GM12891 (cell line): ENCODE results near the gene MACROH2A1.
A peak's percentile ranks its signal among the peaks of the same experiment; 100 is the strongest.

Experiments
- DNase-seq: peaks from one replicate; pipeline ENCODE4 v3.0.0; 2011; ENCODE audit warnings: low spot score; ENCODE audit not compliant: insufficient read length
- FAIRE-seq: peaks from 2 replicates; lab custom pipeline; 2011; peaks lifted over from hg19 to GRCh38; lab: Jason Lieb, UNC
- PAX5 ChIP-seq: IDR thresholded peaks from 2 replicates; pipeline ENCODE4 v1.6.1; 2011; ENCODE audit warnings: low read length, moderate library complexity, mild to moderate bottlenecking; ENCODE audit not compliant: insufficient read depth, severe bottlenecking
- POLR2A ChIP-seq: IDR thresholded peaks from 2 replicates; pipeline ENCODE4 v1.6.1; 2011; ENCODE audit warnings: low read depth, low read length, control low read depth
- POLR2AphosphoS5 ChIP-seq: IDR thresholded peaks from 2 replicates; pipeline ENCODE4 v1.6.1; 2011; ENCODE audit warnings: low read depth, low read length, control low read depth
- POU2F2 ChIP-seq: IDR thresholded peaks from 2 replicates; pipeline ENCODE4 v1.6.1; 2011; ENCODE audit warnings: low read depth, mild to moderate bottlenecking, control low read depth, low read length, moderate library complexity
- SPI1 ChIP-seq: IDR thresholded peaks from 2 replicates; pipeline ENCODE4 v1.6.1; 2011; ENCODE audit warnings: low read depth, low read length, control low read depth
- TAF1 ChIP-seq: IDR thresholded peaks from 2 replicates; pipeline ENCODE4 v1.6.1; 2011; ENCODE audit warnings: low read depth, low read length, control low read depth

The MACROH2A1 gene

DNA sequence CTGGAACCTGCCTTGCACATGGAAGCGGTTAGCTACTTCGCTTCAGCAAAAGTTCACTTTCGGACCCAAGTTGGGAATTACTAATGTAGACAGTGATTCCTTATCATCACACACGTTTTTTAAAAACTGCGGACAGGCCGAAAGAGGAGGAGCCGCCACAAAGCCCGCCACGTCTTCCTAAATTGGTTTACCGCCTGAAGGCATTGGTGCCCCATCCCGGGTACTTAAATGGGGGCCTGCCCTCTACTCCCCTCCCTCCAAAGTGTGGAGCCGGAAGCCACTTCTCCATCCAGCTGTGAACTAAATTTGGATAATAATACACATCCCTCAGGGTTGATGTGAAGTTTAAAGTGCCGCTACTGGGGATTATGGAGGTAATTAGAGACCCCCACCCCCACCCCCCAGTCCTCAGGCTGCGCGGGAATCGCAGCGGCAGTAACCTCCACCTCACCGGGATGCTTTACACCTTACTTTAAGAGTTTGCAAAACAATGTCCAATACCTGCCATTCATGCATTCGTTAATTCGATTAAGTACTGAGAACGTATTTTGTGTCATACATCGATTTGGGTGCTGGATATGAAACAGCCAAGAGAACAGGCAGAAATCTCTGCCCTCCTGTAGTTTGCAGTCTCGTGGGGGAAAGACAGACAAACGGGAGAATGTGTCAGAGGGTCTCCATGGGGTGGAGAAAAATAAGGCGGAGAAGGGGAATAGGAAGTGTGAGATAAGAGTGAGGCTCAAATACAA lies 937 bp upstream of the MACROH2A1 start:
- no peak for FAIRE-seq
- TF ChIP-seq TAF1 (no peak), POU2F2 (no peak), PAX5 (no peak), SPI1 (no peak), POLR2AphosphoS5 (no peak), POLR2A (no peak)
- DNase-seq = no peak

DNA sequence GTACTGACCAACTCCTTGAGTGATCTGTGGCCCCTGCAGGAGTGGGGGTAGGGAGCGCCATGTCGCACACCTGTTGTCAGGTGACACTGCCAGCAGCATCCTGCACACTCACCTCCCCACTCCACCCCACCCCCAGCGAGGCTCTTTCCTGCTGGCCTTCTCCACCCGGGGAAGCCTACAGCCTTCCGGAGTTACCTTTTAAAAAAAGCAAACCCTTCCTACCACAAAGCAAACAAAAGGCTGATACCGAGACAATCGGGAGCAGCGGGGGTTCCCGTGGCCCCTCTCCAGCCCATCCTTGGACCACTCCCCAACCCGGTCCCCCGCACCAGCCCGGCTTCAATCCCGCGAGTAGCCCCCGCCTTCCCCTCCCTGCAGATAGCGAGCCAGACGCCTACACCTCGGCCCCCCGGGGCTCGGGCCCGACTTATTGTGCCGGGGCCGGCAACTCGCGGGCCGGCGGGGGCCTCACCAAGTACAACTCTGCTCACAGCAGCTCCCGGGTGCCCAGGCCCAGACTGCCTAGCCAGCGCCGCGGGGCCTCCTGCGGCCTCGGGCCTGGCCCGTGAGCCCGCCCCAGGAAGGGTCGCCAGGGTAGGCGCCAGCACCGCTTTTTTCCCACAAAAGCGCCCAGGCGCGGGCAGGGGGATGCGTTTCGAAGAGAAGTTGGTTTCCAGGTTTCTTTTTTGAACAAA lies 724 bp downstream of the MACROH2A1 start:
- TF ChIP-seq TAF1 = no peak
- no peak for TF ChIP-seq POLR2AphosphoS5
- no peak for TF ChIP-seq POLR2A
- TF ChIP-seq POU2F2 = no peak
- no peak for TF ChIP-seq PAX5
- TF ChIP-seq SPI1 = no peak
- DNase-seq = peak; percentile 24
- FAIRE-seq = no peak

DNA sequence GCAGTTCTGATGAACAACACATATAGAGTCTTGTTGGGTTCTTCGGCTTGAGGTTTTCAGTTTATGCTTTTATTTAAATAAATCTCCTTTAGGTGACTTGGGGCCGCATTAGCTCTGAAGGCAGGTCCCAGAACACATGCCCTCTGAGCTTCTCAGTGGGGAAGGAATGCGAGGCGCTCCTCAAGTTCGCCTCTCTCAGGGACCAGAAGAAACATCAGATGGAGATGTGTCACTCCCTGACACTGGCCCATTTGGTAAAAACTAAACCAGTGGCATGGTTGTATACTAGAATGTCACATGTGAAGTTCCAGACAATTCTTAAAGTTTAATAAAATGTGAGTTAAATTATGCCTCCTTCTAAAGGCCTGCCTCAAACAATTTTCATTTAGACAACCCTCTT lies 1.9 kb downstream of the MACROH2A1 start:
- no peak for FAIRE-seq
- DNase-seq = no peak
- TF ChIP-seq TAF1 (no peak), PAX5 (no peak)

DNA sequence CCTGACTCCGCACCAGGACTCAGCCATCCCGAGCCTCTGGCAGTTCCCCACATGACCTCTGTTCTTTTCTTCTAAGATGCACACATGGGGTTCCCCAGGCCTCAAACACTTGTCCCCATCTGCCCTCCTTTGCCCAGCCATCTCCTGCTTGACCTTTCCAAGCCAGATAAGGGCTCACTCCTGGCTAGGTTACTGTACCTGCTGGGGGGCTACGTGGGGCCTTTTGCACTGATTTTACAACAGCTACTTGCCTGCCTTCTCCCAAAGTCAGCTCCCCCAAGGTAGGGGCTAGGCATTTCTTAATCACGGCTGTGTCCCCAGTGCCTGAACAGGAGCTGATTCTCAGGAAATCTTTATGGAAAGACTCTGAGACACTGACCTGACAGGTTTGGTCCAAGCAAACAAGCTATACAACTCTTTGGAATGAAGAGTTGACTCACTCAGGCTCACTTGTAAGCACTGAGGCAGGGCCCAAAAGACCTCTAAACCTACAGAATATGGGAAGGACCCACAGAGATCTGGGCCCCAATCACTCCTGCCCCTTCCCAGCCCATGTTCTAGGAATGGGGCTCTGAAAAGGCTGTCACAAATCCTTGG lies 2.5 kb downstream of the MACROH2A1 start:
- DNase-seq = no peak
- FAIRE-seq = no peak
- TF ChIP-seq PAX5 = no peak
- no peak for TF ChIP-seq POU2F2
- no peak for TF ChIP-seq TAF1

DNA sequence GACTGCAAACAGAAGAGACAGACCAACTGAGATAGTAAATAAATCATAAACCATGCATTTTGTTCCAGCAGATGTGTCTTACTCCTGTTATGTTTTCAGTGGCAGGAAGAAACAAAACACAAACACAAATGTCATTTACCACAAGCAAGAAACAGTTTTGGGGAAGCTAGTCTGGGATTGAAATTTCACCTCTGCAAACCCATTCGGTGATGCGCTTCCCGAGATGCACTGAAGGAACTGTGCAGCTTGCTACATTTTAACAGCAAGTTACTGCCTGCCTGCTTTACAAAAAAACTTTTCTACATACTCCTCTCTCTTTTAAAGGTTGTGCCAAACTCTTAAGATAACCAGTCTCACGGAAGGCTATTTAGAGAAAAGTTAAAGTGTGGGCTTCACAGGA lies 3.2 kb downstream of the MACROH2A1 start:
- FAIRE-seq (no peak), DNase-seq (no peak)
- TF ChIP-seq POLR2A (no peak), PAX5 (no peak), SPI1 (no peak)

DNA sequence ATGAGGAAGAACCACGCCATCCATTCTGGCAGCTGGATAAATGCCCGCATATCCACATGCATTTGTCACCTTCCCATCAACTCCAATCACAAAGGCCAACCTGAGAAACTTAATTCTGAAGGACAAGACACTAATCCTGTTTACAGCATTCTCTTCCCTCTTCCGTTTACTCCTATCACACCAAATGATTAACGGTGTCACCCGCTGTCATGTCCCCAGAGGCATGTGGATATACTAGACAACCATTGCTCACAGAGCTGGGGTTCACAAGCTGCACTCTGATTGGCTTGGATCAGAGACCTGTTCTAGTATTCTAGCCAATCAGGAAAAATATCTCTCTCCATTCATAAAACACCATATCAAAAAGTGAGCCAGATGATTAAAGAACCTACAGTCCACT lies 3.6 kb downstream of the MACROH2A1 start:
- FAIRE-seq = no peak

DNA sequence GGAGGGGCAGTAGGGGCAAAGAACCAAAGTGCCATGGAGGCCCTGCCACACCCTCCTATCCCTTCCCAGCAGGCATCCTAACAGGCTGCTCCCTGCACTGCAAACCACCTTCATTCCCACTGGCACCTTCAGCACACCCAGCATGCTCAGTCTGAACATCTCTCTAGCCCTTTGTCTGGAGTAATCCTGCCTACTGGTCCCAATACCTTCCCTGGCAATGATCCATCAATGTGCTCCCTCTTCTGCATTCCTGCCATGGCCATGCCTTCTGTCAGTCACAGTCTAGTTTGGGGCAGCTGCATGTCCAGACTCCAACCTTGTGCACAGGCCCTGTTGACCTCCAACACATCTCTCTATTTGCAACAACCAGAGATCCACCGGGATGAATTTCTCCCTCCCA lies 4.9 kb downstream of the MACROH2A1 start:
- TF ChIP-seq PAX5 (no peak), POLR2A (no peak), SPI1 (no peak), TAF1 (no peak), POU2F2 (no peak), POLR2AphosphoS5 (no peak)
- no peak for FAIRE-seq

More for the DNA sequence above, 3.6 kb downstream of the MACROH2A1 start:
- TF ChIP-seq SPI1 (no peak), PAX5 (no peak), POLR2A (no peak)
- DNase-seq = no peak

DNA sequence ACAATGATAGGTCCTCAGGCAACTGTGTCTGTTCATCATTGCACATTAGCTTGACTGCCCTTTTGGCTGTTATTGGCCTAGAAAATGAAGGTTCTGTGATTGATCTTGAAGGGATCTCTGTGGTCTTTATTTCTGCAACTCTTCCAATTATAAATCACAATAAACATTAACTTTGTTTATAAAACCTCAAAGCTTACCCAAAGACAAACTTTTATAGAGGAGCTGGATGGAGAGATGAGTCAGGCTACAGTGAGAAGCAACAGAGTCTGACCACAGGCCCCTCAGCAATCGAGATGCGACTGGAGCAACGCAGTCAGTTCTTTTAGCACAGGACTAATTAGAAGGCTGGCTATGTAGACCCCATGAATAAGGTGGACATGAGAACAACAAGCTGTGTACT lies 5.3 kb downstream of the MACROH2A1 start:
- TF ChIP-seq POLR2A = no peak
- no peak for TF ChIP-seq SPI1
- TF ChIP-seq PAX5 = no peak
- no peak for TF ChIP-seq TAF1
- no peak for TF ChIP-seq POU2F2
- no peak for TF ChIP-seq POLR2AphosphoS5
- DNase-seq = no peak
- no peak for FAIRE-seq

More for the DNA sequence above, 4.9 kb downstream of the MACROH2A1 start:
- no peak for DNase-seq

DNA sequence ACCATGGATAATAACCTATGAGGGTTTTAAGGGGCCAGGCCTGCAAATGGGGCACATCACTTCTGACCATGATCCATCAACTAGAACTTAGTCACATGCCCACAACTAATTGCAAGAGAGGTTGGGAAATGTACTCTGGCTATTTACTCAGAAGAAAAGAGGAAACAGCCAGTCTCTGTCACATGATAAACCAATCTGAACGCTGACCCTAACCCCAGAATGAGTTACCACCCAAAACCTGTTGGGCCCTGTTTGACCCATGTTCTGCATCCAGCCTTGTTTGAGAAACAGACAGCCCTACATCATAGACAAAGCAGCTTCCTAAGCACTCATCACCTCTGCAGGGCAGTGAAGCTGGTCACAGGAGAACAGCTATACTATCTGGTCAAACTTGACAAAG lies 5.8 kb downstream of the MACROH2A1 start:
- FAIRE-seq (no peak), DNase-seq (no peak)
- no peak for TF ChIP-seq PAX5
- 0 out of 2 replicates have a peak, but pooled peaks have one; percentile 34 for TF ChIP-seq SPI1

DNA sequence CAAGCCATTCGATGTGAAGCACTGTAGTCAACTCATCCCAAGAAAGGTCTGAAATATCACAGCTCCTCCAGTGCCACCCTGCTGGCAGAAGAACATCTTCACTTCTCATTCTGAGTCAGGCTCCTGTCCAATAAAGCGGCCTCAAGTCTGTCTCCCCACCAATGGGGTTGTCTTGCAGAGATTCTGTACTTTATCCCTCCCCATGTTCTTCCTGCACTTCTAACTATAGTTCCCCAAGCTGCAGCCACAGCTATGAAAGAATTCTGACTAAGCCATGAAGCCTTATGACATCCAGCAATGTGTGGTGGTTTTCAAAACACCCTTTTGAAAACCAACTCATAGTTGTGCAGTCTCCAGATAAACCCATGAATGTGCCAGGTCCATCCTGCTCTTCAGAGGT lies 6.8 kb downstream of the MACROH2A1 start:
- DNase-seq (no peak), FAIRE-seq (no peak)
- no peak for TF ChIP-seq TAF1
- TF ChIP-seq SPI1 = no peak
- no peak for TF ChIP-seq POLR2AphosphoS5
- TF ChIP-seq PAX5 = no peak
- TF ChIP-seq POU2F2 = no peak
- TF ChIP-seq POLR2A = no peak

DNA sequence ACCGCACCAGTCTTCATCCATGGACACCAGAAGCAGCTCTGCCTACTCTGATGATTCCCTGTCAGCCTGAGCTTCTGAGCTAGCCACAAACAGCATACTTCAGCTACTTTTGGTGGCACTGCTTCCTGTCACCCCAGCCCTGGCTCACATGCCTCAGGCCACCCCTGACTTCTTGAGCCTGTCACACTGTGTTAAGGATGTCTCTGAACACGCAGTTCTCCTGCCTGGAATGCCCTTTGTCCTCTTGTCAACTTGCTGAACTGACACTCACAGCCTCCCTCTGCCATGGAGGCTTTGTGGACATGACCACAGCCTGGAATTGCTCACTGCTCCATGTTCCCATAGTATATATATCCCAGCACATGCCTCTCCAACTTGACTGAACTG lies 7.2 kb downstream of the MACROH2A1 start:
- DNase-seq (no peak), FAIRE-seq (no peak)
- TF ChIP-seq TAF1 (no peak), POLR2AphosphoS5 (no peak), POU2F2 (no peak), POLR2A (no peak), SPI1 (no peak), PAX5 (no peak)
